ENCODE data around the gene WDR36.

Gene WDR36

GRCh38 chr5:111099058-111099778, 7.1 kb downstream of the WDR36 start:
- TF ChIP-seq CTCF (IDR thresholded peaks at IDR 0.05; ENCODE audit: low read depth, low read length, missing control alignments) = no peak
- DNase-seq (ENCODE audit: extremely low read depth, low read depth) = no peak

GRCh38 chr5:111106320-111106948, 14.3 kb downstream of the WDR36 start:
- no peak for DNase-seq (ENCODE audit: extremely low read depth, low read depth)
- no peak for TF ChIP-seq CTCF (IDR thresholded peaks at IDR 0.05; ENCODE audit: low read depth, low read length, missing control alignments)
- H3K4me3 ChIP-seq (replicated peaks; ENCODE audit: low read depth, low read length) = no peak overlapping the region

More at GRCh38 chr5:111099058-111099778, 7.1 kb downstream of the WDR36 start:
- H3K4me3 ChIP-seq (replicated peaks; ENCODE audit: low read depth, low read length) = no peak overlapping the region

GRCh38 chr5:111107371-111107770, 15.2 kb downstream of the WDR36 start:
- no peak for DNase-seq (ENCODE audit: extremely low read depth, low read depth)
- no peak for TF ChIP-seq CTCF (IDR thresholded peaks at IDR 0.05; ENCODE audit: low read depth, low read length, missing control alignments)
- H3K4me3 ChIP-seq (replicated peaks; ENCODE audit: low read depth, low read length) = no peak overlapping the region

GRCh38 chr5:111111956-111112355, 19.8 kb downstream of the WDR36 start:
- H3K4me3 ChIP-seq (replicated peaks; ENCODE audit: low read depth, low read length) = no peak overlapping the region
- no peak for TF ChIP-seq CTCF (IDR thresholded peaks at IDR 0.05; ENCODE audit: low read depth, low read length, missing control alignments)
- no peak for DNase-seq (ENCODE audit: extremely low read depth, low read depth)

GRCh38 chr5:111113678-111114077, 21.5 kb downstream of the WDR36 start:
- DNase-seq (ENCODE audit: extremely low read depth, low read depth) = no peak
- no peak overlapping the region for H3K4me3 ChIP-seq (replicated peaks; ENCODE audit: low read depth, low read length)
- no peak for TF ChIP-seq CTCF (IDR thresholded peaks at IDR 0.05; ENCODE audit: low read depth, low read length, missing control alignments)

- TF ChIP-seq CTCF (IDR thresholded peaks at IDR 0.05; ENCODE audit: low read depth, low read length, missing control alignments) = no peak
These were observed 23.1 kb downstream of the WDR36 start for GRCh38 chr5:111115229-111115628.

More at GRCh38 chr5:111115229-111115628, 23.1 kb downstream of the WDR36 start:
- DNase-seq (ENCODE audit: extremely low read depth, low read depth) = no peak
- H3K4me3 ChIP-seq (replicated peaks; ENCODE audit: low read depth, low read length) = no peak overlapping the region

Measured in HFF-Myc (cell line).